Coronary artery (tissue), 2 donors: ENCODE results near the gene ZNF500.

Source experiments
- DNase-seq: peaks from one replicate; pipeline ENCODE4 v3.0.0-alpha.2; 2017; ENCODE audit warnings: low spot score
- H3K27ac ChIP-seq, 2 donors: fragments of 200-600 bp; sonication (generic); one replicate each; pipeline ENCODE4 v1.5.1; 2016 to 2019
- H3K4me3 ChIP-seq: fragments of 200-600 bp; sonication (generic); 2 replicates; pipeline ENCODE4 v1.5.1; 2016; ENCODE audit warnings: mild to moderate bottlenecking, moderate library complexity
- CTCF ChIP-seq: fragments of 200-600 bp; sonication (generic); IDR thresholded peaks from one replicate; pipeline ENCODE4 v1.5.1; 2019; ENCODE audit warnings: antibody characterized with exemption

The ZNF500 gene

GRCh38 chr16:4703906-4704305 is 63.1 kb downstream of the ZNF500 start:
- TF ChIP-seq CTCF, result no peak
- no peak overlapping the region for H3K4me3 ChIP-seq
- DNase-seq, result no peak
- no peak overlapping the region for H3K27ac ChIP-seq

- no peak overlapping the region for H3K4me3 ChIP-seq
- DNase-seq, result no peak
- no peak overlapping the region for H3K27ac ChIP-seq
- no peak for TF ChIP-seq CTCF
Observed at GRCh38 chr16:4702466-4702808, 64.5 kb downstream of the ZNF500 start.

GRCh38 chr16:4701791-4702465 is 65.0 kb downstream of the ZNF500 start:
- Histone ChIP-seq H3K4me3 (no peak overlapping the region), H3K27ac (no peak overlapping the region)
- TF ChIP-seq CTCF, result no peak
- no peak for DNase-seq

GRCh38 chr16:4700997-4701743 is 65.8 kb downstream of the ZNF500 start:
- TF ChIP-seq CTCF, result no peak
- DNase-seq, result no peak
- Histone ChIP-seq H3K27ac (no peak overlapping the region), H3K4me3 (no peak overlapping the region)

- Histone ChIP-seq H3K27ac (no peak overlapping the region), H3K4me3 (no peak overlapping the region)
- TF ChIP-seq CTCF, result no peak
- DNase-seq, result no peak
Observed at GRCh38 chr16:4700380-4700996, 66.5 kb downstream of the ZNF500 start.

- TF ChIP-seq CTCF, result no peak
- Histone ChIP-seq H3K4me3 (no peak overlapping the region), H3K27ac (no peak overlapping the region)
- DNase-seq, result no peak
Observed at GRCh38 chr16:4699046-4699556, 67.9 kb downstream of the ZNF500 start.
